ENCODE measurements around the gene SERPINF2. TPM values are rescaled to one million over a fixed set of nuclear protein-coding genes. Genes with fewer than 3 reads are reported as not detected.

Gene SERPINF2
- total and polyA plus RNA-seq, 2 donors from 2014 or later: 30.6 to 209 TPM

Other genes with a start within 250 kb of the SERPINF2 start
- 46.2 TPM for gene INPP5K, start 226.3 kb upstream of the SERPINF2 start, total RNA-seq
- gene INPP5K, start 226.3 kb upstream of the SERPINF2 start, polyA plus RNA-seq (ENCODE audit: insufficient read depth, low read depth, low replicate concordance): 36.1 TPM
- gene PITPNA, start 180.1 kb upstream of the SERPINF2 start, total RNA-seq: 88.5 TPM
- gene PITPNA, start 180.1 kb upstream of the SERPINF2 start, polyA plus RNA-seq (ENCODE audit: insufficient read depth, low read depth, low replicate concordance): 45.2 TPM
- gene SLC43A2, start 114.0 kb upstream of the SERPINF2 start, total RNA-seq: 48.9 TPM
- gene SLC43A2, start 114.0 kb upstream of the SERPINF2 start, polyA plus RNA-seq (ENCODE audit: insufficient read depth, low read depth, low replicate concordance): 60.4 TPM
- gene SCARF1, start 97.1 kb upstream of the SERPINF2 start, total RNA-seq: 20.1 TPM
- gene SCARF1, start 97.1 kb upstream of the SERPINF2 start, polyA plus RNA-seq (ENCODE audit: insufficient read depth, low read depth, low replicate concordance): 7.0 TPM
- 17.1 TPM for gene RILP, start 93.0 kb upstream of the SERPINF2 start, total RNA-seq
- 26.6 TPM for gene RILP, start 93.0 kb upstream of the SERPINF2 start, polyA plus RNA-seq (ENCODE audit: insufficient read depth, low read depth, low replicate concordance)
- 236 TPM for gene PRPF8, start 58.0 kb upstream of the SERPINF2 start, total RNA-seq
- 181 TPM for gene PRPF8, start 58.0 kb upstream of the SERPINF2 start, polyA plus RNA-seq (ENCODE audit: insufficient read depth, low read depth, low replicate concordance)
- 6.2 TPM for gene TLCD2, start 32.5 kb upstream of the SERPINF2 start, total RNA-seq
- gene TLCD2, start 32.5 kb upstream of the SERPINF2 start, polyA plus RNA-seq (ENCODE audit: insufficient read depth, low read depth, low replicate concordance): 1.3 TPM
- 28.5 TPM for gene WDR81, start 18.2 kb upstream of the SERPINF2 start, total RNA-seq
- 16.1 TPM for gene WDR81, start 18.2 kb upstream of the SERPINF2 start, polyA plus RNA-seq (ENCODE audit: insufficient read depth, low read depth, low replicate concordance)
- gene SERPINF1, start 19.2 kb downstream of the SERPINF2 start, total RNA-seq: 121 TPM
- 36.2 TPM for gene SERPINF1, start 19.2 kb downstream of the SERPINF2 start, polyA plus RNA-seq (ENCODE audit: insufficient read depth, low read depth, low replicate concordance)
- gene SMYD4, start 87.0 kb downstream of the SERPINF2 start, total RNA-seq: 12.2 TPM
- 3.4 TPM for gene SMYD4, start 87.0 kb downstream of the SERPINF2 start, polyA plus RNA-seq (ENCODE audit: insufficient read depth, low read depth, low replicate concordance)
- gene RPA1, start 87.1 kb downstream of the SERPINF2 start, total RNA-seq: 89.0 TPM
- gene RPA1, start 87.1 kb downstream of the SERPINF2 start, polyA plus RNA-seq (ENCODE audit: insufficient read depth, low read depth, low replicate concordance): 26.1 TPM

Data from kidney (tissue), 2 donors.